Kidney (tissue), 14 donors: ENCODE data around the gene TTLL4. TPM values are rescaled to one million over a fixed set of nuclear protein-coding genes. Genes with fewer than 3 reads are reported as not detected.

Experiments used
- DNase-seq, 5 donors: peaks; one replicate each; pipeline ENCODE4 v3.0.0-alpha.2; 2013 to 2020
- FAIRE-seq: peaks from 2 replicates; lab custom pipeline; 2012; peaks lifted over from hg19 to GRCh38; lab: Jason Lieb, UNC
- H3K27ac ChIP-seq, 2 donors: one replicate each; pipeline ENCODE4 v1.7.0; 2013; ENCODE audit warnings: low read depth in 2 of 2, low read length in 2 of 2, inconsistent platforms in 1 of 2
- H3K27me3 ChIP-seq: one replicate; pipeline ENCODE4 v1.7.1; 2013; ENCODE audit warnings: low read length, inconsistent platforms; ENCODE audit not compliant: control insufficient read depth, insufficient read depth
- H3K36me3 ChIP-seq, 3 donors: one replicate each; pipeline versions ENCODE4 v1.7.0 to v1.7.1; 2013; ENCODE audit warnings: low read length in 3 of 3, control low read depth in 1 of 3, inconsistent platforms in 1 of 3; ENCODE audit not compliant: insufficient read depth in 3 of 3, control insufficient read depth in 2 of 3
- H3K4me1 ChIP-seq, 3 donors: one replicate each; pipeline versions ENCODE4 v1.7.0 to v1.7.1; 2013; ENCODE audit warnings: low read length in 3 of 3, inconsistent platforms in 1 of 3, low read depth in 1 of 3; ENCODE audit not compliant: control insufficient read depth in 2 of 3, insufficient read depth in 2 of 3
- H3K4me3 ChIP-seq, 3 donors: one replicate each; pipeline versions ENCODE4 v1.7.0 to v1.8.1; 2013; ENCODE audit warnings: low read length in 3 of 3, control low read depth in 1 of 3, inconsistent platforms in 1 of 3
- H3K9ac ChIP-seq, 3 donors: one replicate each; pipeline versions ENCODE4 v1.7.0 to v1.7.1; 2013; ENCODE audit warnings: low read length in 3 of 3, control low read depth in 1 of 3, inconsistent platforms in 1 of 3
- H3K9me3 ChIP-seq, 3 donors: one replicate each; pipeline versions ENCODE4 v1.7.0 to v1.7.1; 2013; ENCODE audit warnings: low read length in 3 of 3, control low read depth in 1 of 3, inconsistent platforms in 1 of 3; ENCODE audit not compliant: control insufficient read depth in 2 of 3, insufficient read depth in 1 of 3
- intact Hi-C: fragments of 100-400 bp; cut with DNase I; formaldehyde crosslinking; loops from one replicate; pipeline ENCODE4 v1.11.1; 2022
- polyA plus RNA-seq: library from polyadenylated mRNA; stranded (reverse); fragments of 350-450 nt; fragmentation: Illumina TruSeq; extraction: RNeasy Lipid Tissue Mini Kit (QIAGEN cat#74804); gene quantifications from one replicate; pipeline ENCODE4 v1.2.3, GENCODE V29; 2014; ENCODE audit warnings: low read depth, low replicate concordance; ENCODE audit not compliant: insufficient read depth
- total RNA-seq: library from RNA; stranded (reverse); fragmentation: NEBNext Ultra II Directional; extraction: Animal tissue kit (Norgen Biotek cat#: 25700); gene quantifications from one replicate; pipeline ENCODE4 v1.2.1, GENCODE V29; 2021
- TF ChIP-seq, protein P1 (sequence below): IDR thresholded peaks from 3 replicates; pipeline ENCODE4 v1.5.1; 2012; ENCODE audit warnings: mild to moderate bottlenecking, moderate library complexity, borderline replicate concordance; ENCODE audit not compliant: insufficient read depth; ENCODE audit errors: extremely low read depth
- donor health status: control.
- donor health status: control.
- donor health status: control.
- donor health status: control.
- donor health status: control.
- donor health status: DM: yes; HTN: yes; CAD: no.
- donor health status: Normal renal cell carcinoma (clear cell type).

TTLL4 gene
- total and polyA plus RNA-seq, 2 donors from 2014 or later = 7.6 to 30.7 TPM

DNA sequence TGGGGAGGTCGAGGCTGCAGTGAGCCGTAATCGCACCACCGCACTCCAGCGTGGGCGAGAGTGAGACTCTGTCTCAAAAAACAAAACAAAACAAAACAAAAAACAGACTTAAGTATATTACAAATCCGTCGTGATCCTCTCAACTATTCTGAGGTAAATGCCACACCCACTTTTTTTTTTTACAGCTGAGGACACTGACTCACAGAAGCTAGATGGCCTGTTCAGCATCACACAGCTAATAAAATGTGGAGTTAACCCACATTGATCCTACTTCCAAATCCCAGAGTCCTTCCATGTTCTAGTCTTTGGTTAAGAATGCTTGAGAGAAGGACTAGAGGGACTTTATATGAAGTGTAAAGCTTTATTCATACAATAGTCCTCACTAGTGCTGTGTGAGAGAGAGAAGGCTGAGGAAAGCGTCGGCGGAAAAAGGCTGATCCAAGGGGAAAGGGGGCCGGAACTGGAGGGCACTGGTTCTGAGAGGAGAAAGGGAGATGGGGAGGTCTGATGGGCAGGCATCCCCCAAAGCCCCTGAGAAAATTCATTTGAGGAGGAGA is 39.5 kb upstream of the TTLL4 start:
- no peaks in the 10 kb centered on the region for H3K9me3 ChIP-seq
- intact Hi-C loops = no loop called here
- peak overlapping the region; percentile 85 to 86 (median 86) for H3K9ac ChIP-seq
- no peak for FAIRE-seq
- H3K36me3 ChIP-seq = peaks cover 2 to 18% (median 8%) of the 10 kb centered on the region in 3 donors
- no peaks in the 10 kb centered on the region for H3K27me3 ChIP-seq
- DNase-seq = no peak
- H3K27ac ChIP-seq = peak overlapping the region in 1 of 2 donors; percentile 69
- peaks cover 0 to 10% (median 5%) of the 10 kb centered on the region in 3 donors for H3K4me1 ChIP-seq
- peak overlapping the region; percentile 89 to 97 (median 94) for H3K4me3 ChIP-seq
- TF ChIP-seq, protein P1, sequence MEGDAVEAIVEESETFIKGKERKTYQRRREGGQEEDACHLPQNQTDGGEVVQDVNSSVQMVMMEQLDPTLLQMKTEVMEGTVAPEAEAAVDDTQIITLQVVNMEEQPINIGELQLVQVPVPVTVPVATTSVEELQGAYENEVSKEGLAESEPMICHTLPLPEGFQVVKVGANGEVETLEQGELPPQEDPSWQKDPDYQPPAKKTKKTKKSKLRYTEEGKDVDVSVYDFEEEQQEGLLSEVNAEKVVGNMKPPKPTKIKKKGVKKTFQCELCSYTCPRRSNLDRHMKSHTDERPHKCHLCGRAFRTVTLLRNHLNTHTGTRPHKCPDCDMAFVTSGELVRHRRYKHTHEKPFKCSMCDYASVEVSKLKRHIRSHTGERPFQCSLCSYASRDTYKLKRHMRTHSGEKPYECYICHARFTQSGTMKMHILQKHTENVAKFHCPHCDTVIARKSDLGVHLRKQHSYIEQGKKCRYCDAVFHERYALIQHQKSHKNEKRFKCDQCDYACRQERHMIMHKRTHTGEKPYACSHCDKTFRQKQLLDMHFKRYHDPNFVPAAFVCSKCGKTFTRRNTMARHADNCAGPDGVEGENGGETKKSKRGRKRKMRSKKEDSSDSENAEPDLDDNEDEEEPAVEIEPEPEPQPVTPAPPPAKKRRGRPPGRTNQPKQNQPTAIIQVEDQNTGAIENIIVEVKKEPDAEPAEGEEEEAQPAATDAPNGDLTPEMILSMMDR = no peak

DNA sequence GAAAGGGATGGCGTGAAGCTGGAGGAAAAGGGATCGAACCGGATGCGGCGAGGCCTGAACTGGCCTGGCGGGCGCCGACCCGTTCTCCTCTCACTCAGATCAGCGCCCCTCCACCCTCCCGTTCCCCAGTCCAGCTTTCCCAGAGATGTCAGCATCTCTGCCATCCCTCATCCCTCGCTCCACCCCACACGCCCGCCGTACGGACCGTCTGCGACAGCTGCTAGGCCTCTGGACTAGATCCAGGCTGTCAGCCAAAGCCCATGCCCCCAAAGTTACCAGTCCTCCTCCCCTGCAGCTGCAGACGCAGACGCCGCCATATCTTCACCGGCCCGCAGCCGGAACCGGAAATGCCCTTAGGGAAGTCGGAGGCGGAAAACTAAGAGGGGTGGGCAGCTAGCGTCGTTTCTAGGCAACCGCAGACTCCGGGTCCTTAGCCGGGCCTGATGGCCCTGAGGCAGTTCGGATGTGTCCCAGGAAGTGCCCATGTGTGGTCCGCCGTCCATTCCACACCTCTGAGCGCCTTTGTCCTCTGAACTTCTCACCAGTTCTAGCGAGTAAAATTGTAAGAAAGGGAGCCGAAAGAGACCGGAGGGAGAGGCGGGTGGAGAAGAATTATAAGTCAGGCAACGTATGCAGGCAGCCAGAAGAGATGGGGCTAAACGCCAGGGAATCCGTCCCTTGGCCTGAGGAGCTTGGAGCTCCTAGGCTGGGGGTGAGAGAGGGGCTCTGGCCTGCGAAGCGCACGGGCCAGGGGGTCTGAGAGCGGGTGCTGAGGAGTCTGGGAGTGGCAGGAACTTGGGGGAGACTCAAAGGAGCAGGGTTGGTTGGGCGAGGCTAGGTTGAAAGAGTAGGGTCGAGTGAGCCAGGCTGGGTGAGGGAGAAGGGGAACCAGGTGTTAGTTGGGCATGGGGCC is 38.7 kb upstream of the TTLL4 start, which contains the start of the genes RNF25 and STK36:
TSS of gene RNF25 (minus strand) at position 349 of the 913 bp plus-strand sequence. CDS start at position 317, 32 bp downstream.
TSS of gene STK36 (plus strand) at position 433 of the 913 bp plus-strand sequence. CDS start 744 bp downstream, outside the sequence.
- H3K4me1 ChIP-seq = peaks cover 0 to 10% (median 5%) of the 10 kb centered on the region in 3 donors
- peak; percentile 89 to 97 (median 95) for DNase-seq
- peaks cover 2 to 13% (median 8%) of the 10 kb centered on the region in 3 donors for H3K36me3 ChIP-seq
- H3K27ac ChIP-seq = peak within 1 kb of the TSS; percentile 1 to 69
- TF ChIP-seq, protein P1 = no peak
- H3K9me3 ChIP-seq = no peaks in the 10 kb centered on the region
- peak within 1 kb of the TSS; percentile 89 to 97 (median 94) for H3K4me3 ChIP-seq
- no peak for FAIRE-seq
- peak within 1 kb of the TSS; percentile 85 to 91 (median 86) for H3K9ac ChIP-seq
- H3K27me3 ChIP-seq = no peaks in the 10 kb centered on the region
- intact Hi-C loops = no loop called here

DNA sequence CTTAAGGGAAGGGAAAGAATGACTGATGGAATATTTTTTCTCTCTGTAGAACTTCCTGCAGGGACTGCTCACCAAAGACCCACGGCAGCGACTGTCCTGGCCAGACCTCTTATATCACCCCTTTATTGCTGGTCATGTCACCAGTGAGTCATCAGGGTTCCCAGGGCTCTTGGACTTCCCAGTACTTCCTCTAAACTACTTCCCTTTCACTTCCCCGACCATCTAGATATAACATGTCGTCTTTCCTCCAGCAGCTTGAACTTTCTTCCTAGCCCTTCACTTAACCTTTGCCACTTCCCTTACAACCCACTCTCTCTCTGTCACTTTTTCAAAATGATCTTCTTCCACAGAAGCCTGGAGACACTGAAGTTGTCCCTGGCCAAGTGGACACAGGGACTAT is 31.5 kb upstream of the TTLL4 start:
- no peaks in the 10 kb centered on the region for H3K4me1 ChIP-seq
- FAIRE-seq = no peak
- H3K4me3 ChIP-seq = no peak overlapping the region
- TF ChIP-seq, protein P1 = no peak
- H3K9me3 ChIP-seq = no peaks in the 10 kb centered on the region
- no peaks in the 10 kb centered on the region for H3K27me3 ChIP-seq
- intact Hi-C loops = no loop called here
- no peak overlapping the region for H3K9ac ChIP-seq
- no peak for DNase-seq
- no peak overlapping the region for H3K27ac ChIP-seq
- peaks cover 2 to 20% (median 15%) of the 10 kb centered on the region in 3 donors for H3K36me3 ChIP-seq
